Fibroblast of pulmonary artery (primary cell): ENCODE measurements around the gene NPRL2.

Source experiments
- DNase-seq: peaks from one replicate; pipeline ENCODE4 v3.0.0-alpha.2; 2010; ENCODE audit warnings: low read depth
- H3K4me3 ChIP-seq: replicated peaks from 2 replicates; pipeline ENCODE4 v1.5.1; 2011; ENCODE audit warnings: low read depth, mild to moderate bottlenecking, control low read depth, low read length, moderate library complexity
- CTCF ChIP-seq: IDR thresholded peaks from 2 replicates; pipeline ENCODE4 v1.5.1; 2011; ENCODE audit warnings: mild to moderate bottlenecking, control low read depth, low read length, inconsistent platforms; ENCODE audit errors: missing control alignments

NPRL2 gene

GRCh38 chr3:50341537-50341936, 9.0 kb downstream of the NPRL2 start:
- DNase-seq: no peak
- peak overlapping the region; percentile 43 for H3K4me3 ChIP-seq
- no peak for TF ChIP-seq CTCF

GRCh38 chr3:50340448-50341329, 9.9 kb downstream of the NPRL2 start, which contains the start of gene RASSF1:
Gene RASSF1 (minus strand): TSS chr3:50340836. CDS start chr3:50340805, 31 bp downstream.
- H3K4me3 ChIP-seq: peak within 1 kb of the TSS; percentile 43
- DNase-seq: peak; percentile 41
- no peak for TF ChIP-seq CTCF

- no peak for TF ChIP-seq CTCF
- no peak for DNase-seq
- H3K4me3 ChIP-seq: peak overlapping the region; percentile 43
Measured at GRCh38 chr3:50340147-50340447, 10.5 kb downstream of the NPRL2 start.

DNA sequence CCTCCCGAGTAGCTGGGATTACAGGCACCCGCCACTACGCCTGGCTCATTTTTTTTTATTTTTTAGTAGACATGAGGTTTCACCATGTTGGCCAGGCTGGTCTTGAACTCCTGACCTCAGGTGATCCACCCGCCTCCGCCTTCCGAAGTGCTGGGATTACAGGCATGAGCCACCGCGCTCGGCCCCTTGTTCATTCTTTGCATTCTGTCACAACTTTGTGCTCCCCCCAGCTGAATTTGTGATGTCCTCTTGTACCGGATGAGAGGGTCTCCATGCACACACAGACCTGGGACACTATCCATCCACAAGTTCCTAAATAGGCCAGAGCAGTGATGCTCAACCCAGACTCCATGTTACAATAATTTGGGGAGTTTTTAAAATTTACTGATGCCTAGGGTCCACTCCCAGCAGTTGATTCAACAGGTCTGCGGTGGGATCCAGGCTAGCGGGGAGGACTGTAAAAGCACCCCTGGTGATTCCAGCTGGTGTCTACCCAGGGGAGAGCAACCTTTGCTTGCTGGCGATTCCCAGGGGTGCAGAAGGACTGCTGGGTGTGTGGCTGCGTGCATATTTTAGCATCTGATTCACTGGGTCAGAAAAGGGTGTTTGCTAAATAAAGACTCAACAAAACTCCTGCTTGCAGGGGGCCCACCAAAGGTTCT, 11.0 kb downstream of the NPRL2 start:
- TF ChIP-seq CTCF: no peak
- peak; percentile 41 for DNase-seq
- peak overlapping the region; percentile 43 for H3K4me3 ChIP-seq

DNA sequence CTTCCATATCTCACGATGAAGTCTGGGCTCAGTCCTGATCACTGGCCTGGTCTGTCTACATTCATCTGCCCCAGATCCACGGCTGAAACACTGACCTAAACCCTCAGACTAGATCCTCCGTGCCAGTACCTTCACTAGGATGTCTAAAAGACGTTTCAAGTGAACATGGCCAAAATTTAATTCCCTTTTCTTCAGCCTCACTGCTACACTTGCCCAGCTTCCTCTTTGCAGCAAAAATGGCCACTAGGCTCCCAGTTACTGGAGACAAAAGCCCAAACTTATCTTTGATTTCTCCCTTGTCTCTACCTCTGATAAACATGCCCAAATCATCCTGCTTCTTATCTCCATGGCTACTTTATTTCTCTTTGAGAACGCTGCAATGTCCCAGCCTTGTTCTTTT, 11.6 kb downstream of the NPRL2 start:
- TF ChIP-seq CTCF: no peak
- H3K4me3 ChIP-seq: no peak overlapping the region
- DNase-seq: no peak

GRCh38 chr3:50337175-50337861, 13.3 kb downstream of the NPRL2 start:
- peak; percentile 100 for DNase-seq
- H3K4me3 ChIP-seq: peak overlapping the region; percentile 94
- TF ChIP-seq CTCF: no peak
